HepG2 (cell line): ENCODE results near the gene FAM81A. TPM values are rescaled to one million over a fixed set of nuclear protein-coding genes. Genes with fewer than 3 reads are reported as not detected.

ENCODE experiments used
- ATF3 ChIP-seq: sonication (generic); formaldehyde crosslinking; IDR thresholded peaks from 2 replicates; pipeline ENCODE4 v1.4.0; 2020; ENCODE audit warnings: missing genetic modification reagents
- KMT2A ChIP-seq: sonication (generic); formaldehyde crosslinking; IDR thresholded peaks from 2 replicates; pipeline ENCODE4 v1.4.0; 2020; ENCODE audit warnings: missing genetic modification reagents
- MIER2 ChIP-seq: IDR thresholded peaks from 2 replicates; pipeline ENCODE4 v1.6.1; 2016; ENCODE audit warnings: missing biosample characterization, missing genetic modification reagents
- MYC ChIP-seq: sonication (generic); formaldehyde crosslinking; IDR thresholded peaks from 2 replicates; pipeline ENCODE4 v1.9.0; 2021; ENCODE audit warnings: missing genetic modification reagents, borderline replicate concordance
- NR2C2 ChIP-seq: sonication (generic); formaldehyde crosslinking; IDR thresholded peaks from 2 replicates; pipeline ENCODE4 v1.4.0; 2020; ENCODE audit warnings: missing genetic modification reagents, mild to moderate bottlenecking, moderate library complexity, borderline replicate concordance
- PATZ1 ChIP-seq: sonication (generic); formaldehyde crosslinking; IDR thresholded peaks from 2 replicates; pipeline ENCODE4 v1.4.0; 2020; ENCODE audit warnings: missing genetic modification reagents
- PHF5A ChIP-seq: IDR thresholded peaks from one replicate; pipeline ENCODE4 v1.6.1; 2018; ENCODE audit warnings: low read depth, missing genetic modification reagents; ENCODE audit not compliant: unreplicated experiment
- PITX1 ChIP-seq: sonication (generic); formaldehyde crosslinking; IDR thresholded peaks from 2 replicates; pipeline ENCODE4 v1.5.1; 2020; ENCODE audit warnings: mild to moderate bottlenecking, missing genetic modification reagents
- RAD51 ChIP-seq: fragments of 450-650 bp; IDR thresholded peaks from 2 replicates; pipeline ENCODE4 v1.6.1; 2016; ENCODE audit warnings: borderline replicate concordance
- RARA ChIP-seq: IDR thresholded peaks from 2 replicates; pipeline ENCODE4 v1.6.1; 2016; ENCODE audit warnings: missing genetic modification reagents, missing compliant biosample characterization
- SAP130 ChIP-seq: IDR thresholded peaks from 2 replicates; pipeline ENCODE4 v1.6.1; 2016; ENCODE audit warnings: low read depth
- TMF1 ChIP-seq: sonication (generic); formaldehyde crosslinking; IDR thresholded peaks from 2 replicates; pipeline ENCODE4 v1.8.1; 2022; ENCODE audit warnings: low read depth, missing genetic modification reagents
- ZGPAT ChIP-seq: IDR thresholded peaks from 2 replicates; pipeline ENCODE4 v1.6.1; 2016; ENCODE audit warnings: mild to moderate bottlenecking
- ZNF280B ChIP-seq: sonication (generic); formaldehyde crosslinking; IDR thresholded peaks from 2 replicates; pipeline ENCODE4 v1.5.0; 2020; ENCODE audit warnings: missing genetic modification reagents, mild to moderate bottlenecking, borderline replicate concordance
- ZNF446 ChIP-seq: sonication (generic); formaldehyde crosslinking; IDR thresholded peaks from 2 replicates; pipeline ENCODE4 v1.5.0; 2020; ENCODE audit warnings: mild to moderate bottlenecking, missing genetic modification reagents
- ZNF543 ChIP-seq: sonication (generic); formaldehyde crosslinking; IDR thresholded peaks from 2 replicates; pipeline ENCODE4 v1.4.0; 2020; ENCODE audit warnings: mild to moderate bottlenecking, missing genetic modification reagents
- ZNF570 ChIP-seq: sonication (generic); formaldehyde crosslinking; IDR thresholded peaks from 2 replicates; pipeline ENCODE4 v1.4.0; 2020; ENCODE audit warnings: mild to moderate bottlenecking, missing genetic modification reagents, borderline replicate concordance
- ZNF577 ChIP-seq: sonication (generic); formaldehyde crosslinking; IDR thresholded peaks from 2 replicates; pipeline ENCODE4 v1.4.0; 2020; ENCODE audit warnings: mild to moderate bottlenecking, low read depth, missing genetic modification reagents, borderline replicate concordance
- ZNF652 ChIP-seq: IDR thresholded peaks from 2 replicates; pipeline ENCODE4 v1.6.1; 2016; ENCODE audit warnings: low read depth, borderline replicate concordance
- ZNF704 ChIP-seq: sonication (generic); formaldehyde crosslinking; IDR thresholded peaks from 2 replicates; pipeline ENCODE4 v1.8.1; 2023; ENCODE audit warnings: mild to moderate bottlenecking, inconsistent platforms, moderate library complexity, missing genetic modification reagents, borderline replicate concordance
- polyA plus RNA-seq, 8 experiments: library from polyadenylated mRNA; depleted of rRNA in 3 of 8; stranded (reverse) in 7 of 8; unstranded in 1 of 8; fragments of >200 nt; fragmentation: Illumina TruSeq in 4 of 8; extraction: Trizol in 4 of 8; gene quantifications; 2 replicates each; pipeline versions ENCODE4 v1.2.1 to v1.2.3, GENCODE V29; 2011 to 2016; ENCODE audit warnings: low read depth in 4 of 8, missing spikeins in 1 of 8, mixed read lengths in 1 of 8; ENCODE audit not compliant: insufficient read depth in 1 of 8
- total RNA-seq, 5 experiments: library from RNA; depleted of rRNA; stranded (reverse); fragments of >200 nt; fragmentation: Illumina TruSeq; extraction: Trizol; gene quantifications; 2 replicates each; pipeline ENCODE4 v1.2.3, GENCODE V29; 2016; ENCODE audit warnings: low read depth in 1 of 5
- TF ChIP-seq, protein P1 (sequence below): sonication (generic); formaldehyde crosslinking; IDR thresholded peaks from 2 replicates; pipeline ENCODE4 v1.5.1; 2020; ENCODE audit warnings: missing genetic modification reagents, mild to moderate bottlenecking, borderline replicate concordance

Gene FAM81A
- total and polyA plus RNA-seq, 2 of the 13 experiments (the other 11 are each of a cell fraction or from before 2014, with no cell fraction given), result 0.09 TPM; not detected in 1

DNA sequence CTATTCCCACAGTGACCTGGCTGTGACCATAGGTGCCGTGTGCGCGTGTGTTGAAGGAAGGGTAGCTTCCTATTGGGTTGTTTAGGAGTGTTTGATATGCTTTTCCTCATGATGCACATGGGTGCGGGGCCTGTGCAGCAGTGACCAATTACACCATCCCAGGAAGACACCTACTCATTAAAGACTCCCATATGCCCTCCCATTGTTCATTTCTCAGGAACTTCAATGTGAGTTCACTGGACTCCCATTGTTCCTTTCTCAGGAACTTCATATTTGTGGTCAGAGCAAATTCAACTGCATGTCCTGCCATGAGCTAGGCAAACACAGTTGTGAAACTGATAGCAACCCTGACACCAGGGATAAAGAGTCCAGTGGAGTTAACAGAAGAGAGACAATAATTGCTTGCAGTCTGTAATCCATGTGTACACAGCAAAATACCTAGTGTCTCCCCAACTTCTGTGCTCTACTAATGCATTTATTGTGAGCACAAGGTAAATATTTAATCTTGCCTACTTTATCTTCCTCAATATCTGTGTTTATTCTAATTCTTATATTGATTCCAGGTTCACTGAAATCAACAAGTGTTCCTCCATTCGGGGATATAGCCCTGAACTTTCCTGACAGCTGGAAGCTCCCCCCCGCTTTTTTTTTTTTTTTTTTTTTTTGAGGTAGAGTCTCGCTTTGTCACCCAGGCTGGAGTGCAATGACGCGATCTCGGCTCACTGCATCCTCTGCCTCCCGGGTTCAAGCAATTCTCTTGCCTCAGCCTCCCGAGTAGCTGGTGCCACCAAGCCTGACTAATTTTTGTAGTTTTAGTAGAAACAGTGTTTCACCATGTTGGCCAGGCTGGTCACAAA, 116.1 kb downstream of the FAM81A start (continued):
- peak; percentile 60; the same call in 1 of the 2 replicates for TF ChIP-seq ZNF652 (CRISPR knock-in tag)
- no peak for TF ChIP-seq RAD51
- no peak for TF ChIP-seq ZNF446
- TF ChIP-seq, protein P1, sequence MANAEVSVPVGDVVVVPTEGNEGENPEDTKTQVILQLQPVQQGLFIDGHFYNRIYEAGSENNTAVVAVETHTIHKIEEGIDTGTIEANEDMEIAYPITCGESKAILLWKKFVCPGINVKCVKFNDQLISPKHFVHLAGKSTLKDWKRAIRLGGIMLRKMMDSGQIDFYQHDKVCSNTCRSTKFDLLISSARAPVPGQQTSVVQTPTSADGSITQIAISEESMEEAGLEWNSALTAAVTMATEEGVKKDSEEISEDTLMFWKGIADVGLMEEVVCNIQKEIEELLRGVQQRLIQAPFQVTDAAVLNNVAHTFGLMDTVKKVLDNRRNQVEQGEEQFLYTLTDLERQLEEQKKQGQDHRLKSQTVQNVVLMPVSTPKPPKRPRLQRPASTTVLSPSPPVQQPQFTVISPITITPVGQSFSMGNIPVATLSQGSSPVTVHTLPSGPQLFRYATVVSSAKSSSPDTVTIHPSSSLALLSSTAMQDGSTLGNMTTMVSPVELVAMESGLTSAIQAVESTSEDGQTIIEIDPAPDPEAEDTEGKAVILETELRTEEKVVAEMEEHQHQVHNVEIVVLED (CRISPR knock-in tag), result peak; percentile 36; the same call in 1 of the 2 replicates
- TF ChIP-seq ZNF570 (CRISPR knock-in tag), result no peak
- TF ChIP-seq NR2C2 (CRISPR knock-in tag), result peak; percentile 75
- TF ChIP-seq PATZ1 (CRISPR knock-in tag), result peak; percentile 82
- no peak for TF ChIP-seq ZNF704
- no peak for TF ChIP-seq ZNF543 (CRISPR knock-in tag)
- peak; percentile 82 for TF ChIP-seq SAP130 (CRISPR knock-in tag)
- peak; percentile 92 for TF ChIP-seq RARA
- TF ChIP-seq KMT2A (CRISPR knock-in tag), result 0 out of 2 replicates have a peak, but pooled peaks have one; percentile 18
- TF ChIP-seq PITX1 (CRISPR knock-in tag), result peak; percentile 100
- no peak for TF ChIP-seq ZNF280B (CRISPR knock-in tag)
- peak; percentile 78 for TF ChIP-seq PHF5A (CRISPR knock-in tag)
- no peak for TF ChIP-seq MYC (CRISPR knock-in tag)
- no peak for TF ChIP-seq ZNF577
- 0 out of 2 replicates have a peak, but pooled peaks have one; percentile 20 for TF ChIP-seq MIER2 (CRISPR knock-in tag)
- peak; percentile 96 for TF ChIP-seq ZGPAT (CRISPR knock-in tag)
- no peak for TF ChIP-seq TMF1 (CRISPR knock-in tag)
- peak; percentile 57 for TF ChIP-seq ATF3 (CRISPR knock-in tag)
